ENCODE measurements around the gene SEC31A.

The SEC31A gene

DNA sequence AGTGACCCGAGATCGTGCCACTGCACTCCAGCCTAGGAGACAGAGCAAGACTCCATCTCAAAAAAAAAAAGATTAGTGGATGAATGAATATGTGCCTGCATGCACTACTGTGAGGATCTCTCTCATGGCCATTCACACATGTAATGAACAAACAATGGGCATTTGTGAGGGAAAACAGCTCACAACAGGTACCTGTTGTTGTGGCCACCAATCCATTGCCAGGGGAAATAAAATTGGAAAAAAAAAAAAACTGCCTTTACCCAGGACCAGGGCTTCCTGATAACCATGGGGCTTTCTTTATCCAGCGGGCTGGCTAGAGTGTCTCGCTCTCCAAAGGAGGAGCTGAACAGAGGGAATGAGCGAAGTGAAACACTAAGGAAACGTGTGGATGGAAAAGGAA is 99.8 kb downstream of the SEC31A start:
- no peak for DNase-seq

DNA sequence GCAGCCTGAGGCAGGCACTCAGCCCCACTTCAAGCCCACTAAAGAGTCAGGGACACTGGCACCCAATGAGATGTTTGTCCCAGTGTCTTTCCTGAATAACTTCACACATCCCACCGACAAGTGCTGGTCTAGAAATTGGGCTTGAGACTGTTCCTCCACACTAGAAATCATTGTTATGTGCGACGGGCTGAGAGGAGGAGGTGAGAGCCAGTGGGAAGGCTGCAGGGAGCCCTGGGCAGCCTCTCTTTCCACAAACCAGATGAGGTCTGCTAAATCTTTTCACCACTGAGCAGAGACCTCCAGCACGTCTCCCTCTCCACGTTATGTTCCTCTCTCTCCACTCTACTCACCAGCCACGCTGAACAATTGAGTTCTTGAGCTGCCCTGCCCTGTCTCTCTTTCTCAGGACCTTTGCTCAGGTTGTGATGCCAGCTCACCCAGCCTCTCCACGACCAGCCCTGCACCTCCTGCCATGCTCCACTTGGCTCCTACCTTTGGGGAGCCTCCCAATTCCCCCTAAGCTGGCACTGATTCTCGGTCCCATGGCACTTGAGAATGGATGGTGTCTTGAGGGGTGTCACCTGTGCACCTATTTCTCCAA is 100.8 kb downstream of the SEC31A start:
- DNase-seq = no peak

DNA sequence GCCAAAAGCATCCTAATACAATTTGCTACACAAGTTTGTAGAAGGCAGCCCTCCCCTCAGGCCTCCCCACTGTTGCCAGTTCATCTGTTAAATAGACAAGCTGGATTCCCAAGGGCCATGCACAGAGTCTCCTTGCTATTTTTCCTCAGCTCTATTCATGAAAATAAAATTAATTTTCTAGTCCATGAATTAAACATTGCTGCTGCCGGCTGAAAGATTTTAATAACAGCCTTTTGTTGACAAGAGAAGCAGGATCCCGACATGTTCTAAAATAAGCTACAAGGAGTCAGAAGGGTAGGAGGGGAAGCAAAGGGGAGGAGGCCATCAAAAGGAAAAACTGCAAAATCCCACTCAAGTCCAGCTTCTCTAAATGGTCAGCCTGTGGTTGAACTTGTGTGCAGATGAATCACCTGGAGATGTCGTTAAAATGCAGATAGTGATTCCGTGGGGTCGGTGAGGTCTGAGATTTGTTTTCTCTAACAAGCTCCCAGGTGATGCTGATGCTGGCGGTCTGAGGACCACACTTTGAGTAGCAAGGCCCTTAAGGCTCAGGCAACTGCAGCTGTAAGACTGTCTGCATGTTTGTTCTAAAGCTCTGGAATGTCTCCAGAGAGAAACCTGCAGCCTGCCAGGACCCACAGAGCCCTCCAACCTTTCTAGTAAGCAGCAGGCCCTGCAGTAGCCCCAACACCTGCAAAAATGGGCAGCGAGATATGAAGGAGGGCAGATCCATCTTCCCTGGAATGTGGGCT is 101.8 kb downstream of the SEC31A start:
- DNase-seq = no peak

DNA sequence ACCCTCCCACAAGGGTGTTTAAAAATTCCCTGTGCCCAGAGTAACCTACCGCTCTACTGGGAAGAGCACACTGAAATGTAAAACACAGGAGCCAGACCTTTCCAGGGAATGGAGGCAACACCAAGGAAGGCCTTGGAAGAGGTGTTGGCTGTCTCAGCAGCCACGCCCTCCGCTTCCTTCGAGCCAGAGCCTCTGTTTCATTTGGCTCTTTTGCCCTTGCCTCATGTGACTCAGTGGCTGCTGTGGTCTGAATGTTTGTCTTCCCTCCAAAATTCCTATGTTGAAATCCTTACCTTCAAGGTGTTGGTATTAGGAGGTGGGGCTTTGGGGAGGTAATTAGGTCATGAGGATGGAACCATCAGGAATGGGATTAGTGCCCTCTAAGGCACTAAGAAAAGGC is 103.6 kb downstream of the SEC31A start:
- no peak for DNase-seq

DNA sequence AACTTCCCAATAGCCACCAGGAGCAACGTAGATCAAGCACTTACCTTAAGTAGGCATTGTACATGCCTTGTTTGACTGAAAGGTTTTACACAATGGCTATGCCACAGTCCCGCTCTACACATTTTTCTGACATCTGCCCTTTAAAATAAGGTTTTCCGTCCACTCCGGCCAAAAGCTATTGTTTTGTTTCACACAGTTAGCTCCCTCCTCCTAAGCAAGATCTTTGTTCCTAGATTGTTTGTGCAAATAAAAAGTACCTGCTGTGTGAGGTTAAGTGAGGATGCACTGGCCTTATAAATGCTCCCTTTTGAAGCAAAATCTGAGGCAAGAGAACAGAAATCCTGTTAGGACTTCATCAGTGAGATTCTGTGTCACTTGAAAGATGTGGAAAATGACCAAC is 104.1 kb downstream of the SEC31A start:
- DNase-seq = no peak

DNA sequence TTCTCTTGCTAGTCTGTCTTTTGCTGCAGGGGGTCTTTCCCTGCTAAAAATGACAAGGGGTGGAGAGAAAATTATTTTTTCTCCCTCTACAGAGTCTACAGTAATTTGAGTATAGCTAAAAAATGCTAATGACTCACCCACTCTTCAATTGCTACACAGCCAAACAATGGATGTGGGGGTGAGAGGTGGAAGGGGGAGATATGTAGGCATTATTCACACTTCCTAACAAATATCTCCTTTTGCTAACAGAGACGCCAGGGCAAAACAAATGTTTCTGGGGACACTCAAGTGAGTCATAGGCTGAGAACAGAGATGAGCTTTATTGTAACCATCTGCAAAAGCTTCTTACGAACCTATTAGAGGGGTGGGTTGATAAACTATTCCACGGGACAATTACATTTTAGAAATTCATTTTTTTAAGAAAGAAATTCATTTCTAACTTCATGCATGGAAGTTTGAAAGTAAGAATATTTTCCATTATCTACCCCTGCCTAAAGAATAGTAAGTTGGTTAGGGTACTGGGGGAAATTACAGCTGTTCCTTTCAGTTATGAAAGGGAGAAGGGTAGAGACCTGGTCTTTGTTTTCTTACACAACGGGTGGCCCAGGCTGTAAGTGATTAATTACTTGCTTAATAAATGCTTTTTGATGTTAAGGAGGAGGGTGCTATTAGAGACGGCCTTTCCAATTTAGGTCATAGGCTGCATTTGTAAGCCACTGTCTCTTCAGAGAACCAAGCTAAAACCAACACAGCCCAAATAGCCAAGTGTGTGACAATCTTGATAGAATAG is 105.1 kb downstream of the SEC31A start:
- no peak for DNase-seq

DNA sequence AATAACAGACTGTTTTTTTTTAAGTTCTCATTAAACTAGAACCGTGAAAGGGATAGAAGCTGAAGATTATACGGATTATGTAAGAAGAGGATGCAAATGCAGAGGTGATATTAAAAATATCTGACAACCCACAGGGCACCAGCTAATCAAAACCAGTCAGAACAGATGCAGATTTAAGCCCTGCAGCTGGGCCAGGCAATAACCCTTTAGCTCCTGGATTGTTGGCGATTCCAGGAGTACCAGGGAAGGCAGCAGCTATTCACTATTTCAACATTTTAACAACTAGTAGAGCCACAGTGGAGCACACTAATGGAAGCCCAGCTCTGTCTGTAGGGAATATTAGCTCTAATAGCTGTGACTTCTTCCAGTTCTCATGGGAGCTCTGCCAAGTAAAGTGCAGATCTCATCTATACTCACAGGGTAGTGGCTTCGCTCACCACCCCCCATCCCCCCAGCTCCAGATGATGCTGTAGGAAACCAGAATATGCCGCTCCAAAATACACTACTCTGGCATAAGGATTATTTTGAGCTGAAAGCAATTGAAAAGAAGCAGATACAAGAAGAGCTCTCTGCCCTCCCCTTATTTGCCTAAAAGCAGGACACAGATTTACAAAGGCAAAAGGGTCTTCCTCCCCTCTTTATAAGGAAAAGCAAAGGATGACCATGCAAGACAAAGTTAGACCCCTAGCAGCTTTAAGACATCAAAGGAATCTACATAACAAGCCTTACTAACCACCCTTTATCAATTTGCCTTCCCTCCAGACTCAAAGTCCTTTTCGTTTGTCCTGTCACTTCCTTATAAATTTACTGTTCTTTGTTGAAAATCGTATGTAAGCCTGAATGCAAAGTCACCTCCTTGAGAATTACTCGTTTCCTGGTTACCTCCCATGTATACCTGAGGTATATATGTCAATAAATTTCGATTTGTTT is 106.0 kb downstream of the SEC31A start:
- DNase-seq = no peak

DNA sequence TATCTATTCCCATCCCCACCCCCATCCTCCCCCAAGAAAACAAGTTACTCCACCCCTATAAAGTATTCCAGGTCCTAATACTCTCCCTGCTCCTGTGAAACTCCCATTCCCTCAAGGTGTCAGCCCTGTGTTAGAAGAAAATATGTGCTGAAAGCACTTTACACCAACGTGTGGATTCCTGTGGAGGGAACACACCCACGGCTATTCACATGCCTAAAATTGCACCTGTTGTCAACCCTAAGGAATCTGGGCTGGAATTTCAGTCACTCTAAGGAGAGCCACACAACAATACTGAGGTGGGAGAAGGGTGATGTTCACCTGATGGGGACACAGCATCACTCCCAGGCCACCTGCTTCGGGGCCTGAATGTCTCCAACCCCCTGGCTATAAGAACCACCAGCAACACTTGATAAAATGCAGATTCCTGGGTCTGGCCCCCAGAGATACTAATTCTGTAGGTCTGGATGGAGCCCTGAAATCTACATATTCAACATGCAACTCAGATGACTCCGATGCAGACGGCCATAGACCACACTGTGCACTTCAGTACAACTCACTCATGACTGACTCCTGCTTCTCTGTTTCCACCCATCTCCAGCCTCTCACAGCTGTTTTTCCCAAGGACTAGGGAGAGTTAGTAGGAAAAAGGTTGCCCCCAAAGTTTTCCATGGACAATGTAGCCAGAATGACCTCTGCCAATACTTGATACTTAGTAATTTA is 108.2 kb downstream of the SEC31A start:
- no peak for DNase-seq

DNA sequence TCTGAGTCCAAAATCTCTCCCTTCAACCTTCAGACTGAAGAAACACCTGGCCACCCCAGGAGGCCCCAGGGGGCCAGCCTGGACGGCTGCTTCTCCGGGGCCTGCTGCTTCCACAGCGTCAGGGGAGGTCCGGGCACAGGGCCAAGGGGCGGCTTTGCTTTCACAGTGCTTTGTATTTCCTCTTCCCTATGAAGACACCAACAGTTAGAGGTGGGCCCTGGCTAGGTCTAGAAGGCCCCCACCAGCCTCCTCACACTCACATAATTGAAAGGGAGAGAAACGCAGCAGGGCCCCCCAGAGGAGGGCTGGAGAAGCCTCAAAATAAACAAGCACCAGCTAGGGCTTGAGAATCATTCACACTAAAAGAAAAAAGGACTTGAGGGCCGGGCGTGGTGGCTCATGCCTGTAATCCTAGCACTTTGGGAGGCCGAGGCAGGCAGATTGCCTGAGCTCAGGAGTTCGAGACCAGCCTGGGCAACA is 110.2 kb downstream of the SEC31A start:
- no peak for DNase-seq

DNA sequence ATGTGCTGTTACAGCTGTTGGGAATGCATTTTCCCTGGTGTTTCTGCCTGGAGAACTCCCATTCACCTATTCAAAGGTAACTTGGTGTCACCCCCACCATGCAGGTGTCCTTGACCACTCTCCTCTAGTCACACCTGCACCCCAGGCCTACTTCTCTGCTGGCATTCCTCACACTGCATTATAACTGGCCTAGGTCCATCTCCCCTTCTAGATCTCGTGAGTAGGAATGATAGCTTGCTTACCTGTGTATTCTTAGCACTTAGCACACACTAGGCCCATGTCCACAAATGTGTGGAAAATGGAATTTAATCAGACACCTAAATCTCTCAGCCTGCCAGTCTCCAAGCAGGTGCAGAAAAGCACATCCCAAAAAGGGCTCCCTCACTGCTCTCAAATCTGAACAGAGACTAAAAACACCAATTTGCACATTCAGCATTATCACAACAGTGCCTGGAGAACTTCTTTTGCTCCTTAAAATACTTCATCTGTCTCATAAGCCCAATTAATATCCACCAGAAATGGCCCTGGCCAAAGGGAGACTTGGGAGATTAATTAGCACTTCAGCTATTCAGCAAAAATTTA is 110.7 kb downstream of the SEC31A start:
- DNase-seq = no peak

DNA sequence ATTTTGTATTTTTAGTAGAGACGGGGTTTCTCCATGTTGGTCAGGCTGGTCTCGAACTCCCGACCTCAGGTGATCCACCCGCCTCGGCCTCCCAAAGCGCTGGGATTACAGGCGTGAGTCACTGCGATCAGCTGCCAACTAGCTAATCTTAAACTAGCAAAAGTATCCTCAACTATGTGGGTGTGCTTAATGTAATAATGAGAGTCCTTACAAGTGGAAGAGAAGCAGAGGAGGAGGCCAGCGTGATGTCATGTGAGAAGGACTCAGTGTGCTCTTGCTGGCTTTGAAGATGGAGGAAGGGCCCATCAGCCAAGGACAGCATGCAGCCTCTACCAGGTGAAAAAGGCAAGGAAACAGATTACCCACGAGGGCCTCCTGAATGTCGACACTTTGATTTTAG is 111.9 kb downstream of the SEC31A start:
- DNase-seq = no peak

DNA sequence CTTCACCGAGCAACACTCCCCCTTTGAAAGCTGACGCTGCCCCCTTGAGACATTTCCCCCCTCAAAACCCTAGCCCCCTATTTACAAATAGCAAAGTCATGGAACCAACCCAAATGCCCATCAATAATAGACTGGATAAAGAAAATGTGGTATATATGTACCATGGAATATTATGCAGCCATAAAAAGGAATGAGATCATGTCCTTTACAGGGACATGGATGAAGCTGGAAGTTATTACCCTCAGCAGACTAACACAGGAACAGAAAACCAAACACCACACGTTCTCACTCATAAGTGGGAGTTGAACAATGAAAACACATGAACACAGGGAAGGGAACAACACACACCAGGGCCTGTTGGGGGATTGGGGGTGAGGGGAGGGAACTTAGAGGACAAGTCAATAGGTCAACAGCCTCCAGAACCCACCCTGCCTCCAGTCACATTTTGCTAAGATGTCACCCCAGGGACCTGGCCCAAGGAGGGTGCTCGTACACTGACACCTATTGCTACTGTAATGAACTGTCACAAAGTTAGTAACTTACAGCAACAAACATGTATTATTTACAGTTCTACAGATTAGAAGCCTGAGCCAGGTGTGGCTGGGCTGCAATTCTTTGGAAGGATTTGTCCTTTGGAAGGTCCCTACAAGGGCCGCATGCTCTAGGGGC is 113.0 kb downstream of the SEC31A start:
- no peak for DNase-seq

DNA sequence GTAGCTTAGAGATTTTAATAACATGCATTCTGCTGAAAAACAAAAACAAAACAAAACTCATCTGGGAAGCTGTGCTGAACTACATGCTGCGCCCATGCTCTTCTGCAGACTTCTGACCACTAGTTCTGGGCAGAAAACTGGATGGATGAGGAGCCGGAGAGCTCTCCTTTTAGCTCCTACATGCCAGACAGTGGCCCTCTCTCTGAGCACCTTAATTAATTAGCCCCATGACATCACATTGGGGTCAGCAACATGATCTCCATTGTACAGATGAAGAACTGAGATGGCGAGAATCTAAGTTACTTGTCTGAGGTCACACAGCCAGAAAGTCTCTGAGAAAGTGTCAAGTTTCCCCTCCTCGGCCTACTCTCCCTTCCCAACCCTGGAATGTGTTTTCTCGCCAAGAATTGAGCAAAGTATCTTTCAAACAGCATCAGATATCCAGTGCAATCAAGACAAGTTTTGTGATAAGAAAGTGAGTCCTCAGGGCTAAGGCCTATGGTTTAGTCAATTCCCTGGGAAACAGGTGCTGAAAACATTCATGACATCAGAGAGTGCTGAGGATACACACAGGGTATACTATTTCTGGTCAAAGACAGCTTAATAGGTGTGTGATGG is 113.9 kb downstream of the SEC31A start:
- DNase-seq = no peak

DNA sequence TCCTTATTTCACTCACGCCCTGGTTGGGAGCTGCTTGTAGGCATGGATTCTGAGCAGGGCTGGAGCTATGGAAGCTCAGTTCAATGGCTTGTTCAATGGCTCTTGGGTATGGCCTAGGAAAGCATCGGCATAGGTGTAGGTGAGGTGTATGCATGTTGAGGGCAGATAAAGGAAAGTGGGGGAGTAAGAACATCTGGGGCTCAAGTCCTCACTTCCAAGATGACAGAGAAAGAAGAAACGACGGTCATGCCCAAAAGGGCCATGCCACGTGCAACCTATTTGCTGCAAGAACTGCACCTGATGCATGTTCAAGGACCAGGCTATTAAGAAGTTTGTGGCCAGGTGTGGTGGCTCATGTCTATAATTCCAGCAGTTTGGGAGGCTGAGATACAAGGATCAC is 115.7 kb downstream of the SEC31A start:
- DNase-seq = no peak

DNA sequence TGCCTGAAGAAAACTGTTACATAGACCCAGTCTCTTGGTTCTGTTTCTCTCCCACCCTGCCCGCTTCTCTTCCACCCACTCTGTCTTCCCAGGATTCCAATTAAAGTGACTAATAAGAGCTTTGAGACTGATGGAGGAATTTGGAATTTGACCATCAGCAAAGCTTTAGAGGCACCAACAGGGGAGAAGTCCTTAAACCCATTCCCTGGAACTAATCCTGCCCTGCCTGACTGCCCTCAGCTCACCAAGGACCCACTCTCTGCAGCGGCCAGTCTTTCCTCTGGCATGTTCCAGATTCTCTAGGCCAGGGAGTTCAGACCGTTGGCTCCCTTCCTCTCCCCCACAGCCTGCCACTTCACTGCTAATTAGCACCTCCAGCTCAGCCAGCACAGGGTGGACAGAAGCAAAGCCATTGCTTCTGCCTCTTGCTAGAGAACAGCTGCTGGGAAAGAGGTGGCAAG is 116.2 kb downstream of the SEC31A start:
- no peak for DNase-seq

DNA sequence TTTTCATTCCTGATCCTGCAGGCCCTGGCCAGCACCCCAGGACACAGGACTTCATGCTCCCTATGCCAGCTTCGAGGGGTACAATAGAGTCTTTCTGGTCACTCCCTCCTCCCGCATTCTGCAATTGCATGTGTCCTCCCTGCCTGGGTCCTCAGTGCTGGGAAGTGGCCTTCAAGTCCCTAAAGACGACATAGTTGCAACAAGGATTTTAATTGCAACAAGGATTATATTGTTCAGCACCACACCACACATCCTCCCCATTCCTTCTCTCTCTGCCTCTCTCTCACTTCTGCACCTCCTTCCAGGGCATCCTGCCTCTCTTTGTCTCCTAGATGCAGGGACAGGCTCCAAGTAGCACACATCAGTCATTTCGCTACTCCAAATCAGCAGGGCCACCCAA is 117.9 kb downstream of the SEC31A start:
- no peak for DNase-seq

DNA sequence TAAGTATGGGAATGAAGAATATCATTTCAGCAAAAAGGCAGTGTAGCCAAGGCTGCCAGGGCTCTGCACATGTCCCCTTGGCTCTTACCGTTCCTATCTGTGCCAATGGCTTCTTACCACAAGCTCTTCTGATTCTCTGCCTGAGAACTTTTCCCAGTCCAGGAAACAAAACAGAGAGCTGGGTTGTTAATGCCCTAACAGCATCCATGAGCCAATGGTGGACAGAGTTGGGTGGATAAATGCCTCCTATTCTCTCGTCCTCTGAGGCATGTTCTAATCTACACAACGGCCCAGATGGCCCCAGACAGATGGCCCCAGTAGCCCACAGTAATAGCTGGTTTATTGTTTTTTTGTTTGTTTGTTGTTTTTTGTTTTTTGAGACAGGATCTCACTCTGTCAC is 120.3 kb downstream of the SEC31A start:
- DNase-seq = no peak
